Activated T-helper 2 cell treated with anti-CD3 and anti-CD28 coated beads, Interferon-gamma antibody, Interleukin-2, Interleukin-4, amounts not matched to agents 10 μg/mL and 5 μg/mL and 100 μg/mL, durations not matched to agents 14 hours and 24 hours and 36 hours (primary cell): ENCODE data around the gene TNPO1. TPM values are rescaled to one million over a fixed set of nuclear protein-coding genes. Genes with fewer than 3 reads are reported as not detected.
"Not testable (repeated sequence)": the region's sequence is repeated elsewhere in the genome, so short reads cannot be mapped to it uniquely, and the experiment has no call there.

Experiments used
- DNase-seq: peaks from one replicate; pipeline ENCODE4 v3.0.0; 2021; ENCODE audit warnings: low spot score
- H3K27ac Mint-ChIP-seq: one replicate; pipeline ENCODE4 v1.8.0; 2021; ENCODE audit warnings: mixed read lengths
- H3K27me3 Mint-ChIP-seq: one replicate; pipeline ENCODE4 v1.8.0; 2021; ENCODE audit warnings: low read depth, mixed read lengths
- H3K36me3 Mint-ChIP-seq: one replicate; pipeline ENCODE4 v1.8.0; 2021; ENCODE audit warnings: low read depth, mixed read lengths
- H3K4me1 Mint-ChIP-seq: one replicate; pipeline ENCODE4 v1.8.0; 2021; ENCODE audit warnings: low read depth, mixed read lengths
- H3K4me3 Mint-ChIP-seq: one replicate; pipeline ENCODE4 v1.8.0; 2021; ENCODE audit warnings: low read depth, mild to moderate bottlenecking, moderate library complexity, mixed read lengths
- H3K9me3 Mint-ChIP-seq: one replicate; pipeline ENCODE4 v1.8.0; 2021; ENCODE audit warnings: mixed read lengths
- intact Hi-C: fragments of 100-400 bp; cut with micrococcal nuclease; formaldehyde crosslinking; loops from one replicate; pipeline ENCODE4 v1.15.1; 2023
- total RNA-seq: library from RNA; stranded (reverse); gene quantifications from 2 replicates; pipeline ENCODE4 v1.2.3, GENCODE V29; 2022

TNPO1 gene
- total RNA-seq, 1 donor from 2014 or later, result 112 TPM

DNA sequence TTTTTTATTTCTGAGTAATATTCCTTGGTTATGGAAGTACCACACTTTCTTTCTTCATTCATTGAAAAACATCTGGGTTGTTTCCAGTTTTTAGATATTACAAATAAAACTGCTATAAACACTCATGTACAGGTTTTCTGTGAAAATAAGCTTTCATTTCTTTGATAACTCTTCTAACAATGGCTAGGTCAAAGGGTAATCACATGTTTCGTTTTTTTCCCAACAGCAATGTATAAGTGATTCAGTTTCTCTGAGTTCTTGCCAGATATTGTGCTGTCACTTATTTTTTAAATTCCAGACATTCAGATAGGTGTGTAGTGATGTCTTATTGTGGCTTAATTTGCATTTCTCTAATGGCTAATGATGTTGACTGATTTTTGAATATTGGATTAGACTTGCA is 16.7 kb upstream of the TNPO1 start:
- H3K27ac Mint-ChIP-seq, result no peak overlapping the region
- peaks cover 34% of the 10 kb centered on the region for H3K27me3 Mint-ChIP-seq
- H3K9me3 Mint-ChIP-seq, result no peaks in the 10 kb centered on the region
- H3K4me3 Mint-ChIP-seq, result no peak overlapping the region
- no peaks in the 10 kb centered on the region for H3K4me1 Mint-ChIP-seq
- intact Hi-C loops, result no loop called here
- no peaks in the 10 kb centered on the region for H3K36me3 Mint-ChIP-seq
- DNase-seq, result no peak

DNA sequence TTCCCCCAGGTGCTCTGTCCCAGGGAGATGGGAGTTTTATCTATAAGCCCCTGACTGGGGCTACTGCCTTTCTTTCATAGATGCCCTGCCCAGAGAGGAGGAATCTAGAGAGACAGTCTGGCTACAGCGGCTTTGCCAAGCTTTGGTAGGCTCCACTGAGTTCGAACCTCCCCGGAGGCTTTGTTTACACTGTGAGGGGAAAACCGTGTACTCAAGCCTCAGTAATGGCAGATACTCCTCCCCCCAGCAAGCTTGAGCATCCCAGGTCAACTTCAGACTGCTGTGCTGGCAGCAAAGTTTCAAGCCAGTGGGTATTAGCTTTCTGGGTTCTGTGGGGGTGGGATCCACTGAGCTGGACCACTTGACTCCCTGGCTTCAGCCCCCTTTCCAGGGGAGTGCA is 7.8 kb upstream of the TNPO1 start:
- DNase-seq, intact Hi-C loops, H3K27ac Mint-ChIP-seq, H3K4me1 Mint-ChIP-seq, H3K4me3 Mint-ChIP-seq, H3K9me3 Mint-ChIP-seq, H3K36me3 Mint-ChIP-seq: not testable (repeated sequence)
- peaks cover 48% of the 10 kb centered on the region for H3K27me3 Mint-ChIP-seq

DNA sequence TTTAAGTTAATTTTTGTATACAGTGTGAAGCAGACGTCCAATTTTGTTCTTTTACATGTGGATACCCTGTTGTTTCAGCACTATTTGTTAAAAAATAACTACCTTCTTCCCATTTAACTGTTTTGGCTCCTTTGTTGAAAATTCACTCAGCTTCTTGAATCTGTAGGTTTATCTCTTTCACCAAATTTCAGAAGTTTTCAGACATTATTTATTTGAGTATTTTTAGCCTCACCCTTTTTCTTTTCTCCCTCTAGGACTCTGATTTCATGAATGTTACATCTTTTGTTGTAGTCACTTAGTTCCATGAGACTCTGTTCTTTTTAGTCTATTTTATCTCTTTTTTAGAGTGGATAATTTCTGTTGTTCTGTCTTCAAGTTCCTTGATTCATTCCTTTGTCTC is 4.6 kb upstream of the TNPO1 start:
- H3K4me1 Mint-ChIP-seq, result peaks cover 3% of the 10 kb centered on the region
- H3K27ac Mint-ChIP-seq, result no peak overlapping the region
- intact Hi-C loops, result no loop called here
- no peaks in the 10 kb centered on the region for H3K9me3 Mint-ChIP-seq
- no peak overlapping the region for H3K4me3 Mint-ChIP-seq
- H3K27me3 Mint-ChIP-seq, result peaks cover 40% of the 10 kb centered on the region
- H3K36me3 Mint-ChIP-seq, result no peaks in the 10 kb centered on the region
- DNase-seq, result no peak

DNA sequence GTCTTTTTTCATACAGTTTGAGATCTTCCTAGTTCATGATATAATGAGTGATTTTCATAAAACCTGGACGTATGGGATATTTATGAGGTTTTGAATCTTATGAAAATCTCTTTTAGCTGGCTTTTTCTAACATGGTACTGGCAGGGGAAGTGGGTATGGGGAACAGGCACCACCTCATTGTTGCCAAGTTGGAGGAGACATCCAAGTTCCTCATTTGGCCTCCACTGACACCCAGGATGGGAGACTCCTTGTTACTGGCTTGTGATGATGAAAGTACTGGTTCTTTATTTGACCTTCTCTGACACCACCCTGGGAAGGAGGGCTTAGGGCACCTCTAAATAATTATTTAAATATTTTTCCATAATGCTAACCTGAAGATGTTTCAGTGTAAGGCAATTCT is 4.0 kb upstream of the TNPO1 start:
- peaks cover 38% of the 10 kb centered on the region for H3K27me3 Mint-ChIP-seq
- no peak overlapping the region for H3K4me3 Mint-ChIP-seq
- peaks cover 8% of the 10 kb centered on the region for H3K4me1 Mint-ChIP-seq
- no peaks in the 10 kb centered on the region for H3K9me3 Mint-ChIP-seq
- H3K27ac Mint-ChIP-seq, result no peak overlapping the region
- no peak for DNase-seq
- intact Hi-C loops, result no loop called here
- no peaks in the 10 kb centered on the region for H3K36me3 Mint-ChIP-seq

DNA sequence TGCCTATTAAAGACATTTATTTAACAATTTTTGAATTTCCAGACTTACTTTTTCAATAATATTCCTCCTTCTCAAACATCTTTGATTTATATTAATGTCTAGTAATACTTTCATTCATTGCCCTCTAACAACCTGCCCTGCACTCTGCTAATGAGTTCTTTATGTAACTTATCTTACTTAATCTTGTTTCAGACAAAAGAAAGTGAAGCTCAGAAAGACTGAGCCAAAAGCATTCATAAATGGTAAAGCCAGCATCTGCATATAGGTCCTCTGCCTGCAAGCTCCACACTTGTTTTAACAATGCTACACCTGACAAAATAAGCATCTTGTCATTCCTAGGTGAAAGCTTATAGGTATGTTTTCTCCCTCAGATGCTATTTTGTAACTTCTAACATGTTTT is 2.4 kb upstream of the TNPO1 start:
- no peaks in the 10 kb centered on the region for H3K36me3 Mint-ChIP-seq
- H3K4me3 Mint-ChIP-seq, result no peak overlapping the region
- no peak for DNase-seq
- peaks cover 34% of the 10 kb centered on the region for H3K27me3 Mint-ChIP-seq
- H3K27ac Mint-ChIP-seq, result no peak overlapping the region
- H3K9me3 Mint-ChIP-seq, result no peaks in the 10 kb centered on the region
- intact Hi-C loops, result no loop called here
- H3K4me1 Mint-ChIP-seq, result peaks cover 17% of the 10 kb centered on the region

DNA sequence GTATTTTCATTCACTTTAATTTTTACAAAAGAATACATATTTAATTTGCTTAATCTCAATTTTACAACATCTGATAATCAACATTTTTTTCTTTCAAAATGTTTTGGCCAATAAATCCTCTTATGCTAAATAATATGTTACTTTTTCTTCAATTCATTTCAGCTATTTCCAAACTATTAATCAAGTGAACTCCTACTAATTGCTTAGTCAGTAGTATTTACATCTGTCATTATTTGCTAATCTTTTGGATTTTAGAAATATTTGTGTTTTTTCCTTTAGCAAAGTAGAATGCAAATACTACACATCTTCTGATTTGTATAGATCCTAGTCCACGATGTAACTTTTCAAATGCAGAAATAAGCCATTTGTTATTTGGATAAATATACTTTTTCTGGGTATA is 1.6 kb upstream of the TNPO1 start:
- Mint-ChIP-seq H3K4me3 (no peak overlapping the region), H3K27me3 (peaks cover 30% of the 10 kb centered on the region), H3K36me3 (no peaks in the 10 kb centered on the region), H3K9me3 (no peaks in the 10 kb centered on the region), H3K4me1 (peaks cover 19% of the 10 kb centered on the region), H3K27ac (no peak overlapping the region)
- intact Hi-C loops, result loop anchor here (5.0 kb wide), 2 partner anchors 142 to 448 kb away; partner anchors contain the start of gene FCHO2
- no peak for DNase-seq

DNA sequence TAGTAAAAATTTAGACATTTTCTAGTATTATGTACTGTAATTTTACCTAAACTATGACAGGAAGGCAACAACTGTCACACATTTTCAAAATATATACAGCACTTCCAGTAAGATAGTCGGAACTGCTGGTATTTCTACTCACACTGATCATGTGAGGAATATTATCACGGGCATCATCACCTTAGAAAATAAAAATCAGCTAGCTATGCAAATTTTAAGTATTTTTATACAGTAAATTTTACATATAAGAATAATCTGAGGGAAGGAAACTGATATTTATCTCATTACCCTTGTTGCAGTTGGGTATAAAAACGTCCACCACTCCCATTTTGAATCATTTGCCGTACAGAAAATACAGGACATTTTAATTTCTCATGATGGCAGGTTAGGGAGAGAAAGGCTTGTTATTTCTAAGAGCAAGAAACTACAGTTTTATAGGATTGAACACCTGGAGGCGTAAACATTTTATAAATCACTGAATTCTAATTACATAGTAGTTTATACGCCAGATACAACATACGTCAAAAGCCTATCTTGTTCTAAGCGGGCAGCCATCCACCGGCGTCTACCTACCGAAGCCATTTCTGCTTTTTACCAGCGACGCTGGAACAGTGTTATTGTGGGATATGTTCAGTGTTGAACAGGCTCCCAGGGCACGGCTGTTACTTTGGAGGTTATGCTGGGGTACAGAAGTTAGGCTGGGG is 729 bp upstream of the TNPO1 start:
- peaks cover 19% of the 10 kb centered on the region for H3K4me1 Mint-ChIP-seq
- H3K36me3 Mint-ChIP-seq, result no peaks in the 10 kb centered on the region
- no peaks in the 10 kb centered on the region for H3K9me3 Mint-ChIP-seq
- intact Hi-C loops, result loop anchor here (2.0 to 5.0 kb wide), 3 partner anchors 142 to 448 kb away; partner anchors contain the start of gene FCHO2
- no peak for DNase-seq
- peak overlapping the region; percentile 82 for H3K4me3 Mint-ChIP-seq
- H3K27me3 Mint-ChIP-seq, result peaks cover 25% of the 10 kb centered on the region
- no peak overlapping the region for H3K27ac Mint-ChIP-seq

DNA sequence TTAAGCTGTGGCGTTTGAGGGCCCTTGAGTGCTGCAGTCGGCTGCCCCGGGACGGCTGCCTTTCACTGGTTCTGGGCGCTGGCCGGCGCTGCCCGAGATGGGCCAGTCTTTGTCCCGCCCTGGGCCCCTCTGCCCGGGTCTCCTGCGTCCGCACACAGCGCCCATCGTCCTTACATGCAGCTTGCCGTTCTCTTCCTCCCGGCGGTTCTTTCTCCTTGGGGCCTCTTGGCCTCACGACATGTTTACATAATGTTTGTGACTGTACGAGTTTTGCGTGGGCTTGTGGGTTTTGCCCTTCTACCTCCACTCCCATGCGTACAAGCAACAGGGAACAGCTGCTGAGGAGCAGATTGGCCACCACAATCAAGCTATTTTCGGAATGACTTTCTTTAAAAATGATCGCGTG is 618 bp downstream of the TNPO1 start:
- Mint-ChIP-seq H3K27ac (peak overlapping the region; percentile 67), H3K9me3 (no peaks in the 10 kb centered on the region), H3K4me3 (peak overlapping the region; percentile 82), H3K27me3 (peaks cover 14% of the 10 kb centered on the region), H3K36me3 (no peaks in the 10 kb centered on the region), H3K4me1 (peaks cover 23% of the 10 kb centered on the region)
- peak; percentile 10 for DNase-seq
- intact Hi-C loops, result loop anchor here (1.0 to 5.0 kb wide), 4 partner anchors 31 to 450 kb away; partner anchors contain the start of gene FCHO2

DNA sequence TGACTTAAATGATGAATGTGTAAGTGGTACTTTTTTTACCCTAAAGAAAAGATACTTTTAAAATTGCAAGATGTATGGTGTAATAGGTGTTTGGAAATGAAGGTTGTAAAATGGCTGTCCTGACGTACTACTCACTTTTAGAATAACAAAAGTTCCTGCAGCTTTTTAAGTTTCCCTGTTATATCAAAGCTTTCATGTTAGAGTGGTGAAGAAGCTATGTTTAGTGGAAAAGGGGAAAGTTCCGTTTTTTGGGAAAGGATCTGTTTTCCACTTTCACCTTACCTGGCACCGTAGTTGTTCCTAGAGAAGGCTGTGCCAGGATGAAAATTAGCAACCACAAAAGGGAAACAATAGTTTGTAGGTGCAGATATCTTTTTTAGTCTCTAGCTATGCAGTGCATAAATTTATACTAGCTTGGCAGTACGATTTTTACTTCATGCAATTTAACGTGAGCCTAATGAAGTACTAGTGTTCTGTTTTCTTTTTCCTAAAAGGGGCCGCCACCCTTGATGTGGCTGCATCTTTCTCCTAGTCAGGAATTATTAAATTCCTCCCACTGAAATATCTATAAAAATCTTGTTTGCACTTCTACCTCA is 1.3 kb downstream of the TNPO1 start:
- Mint-ChIP-seq H3K36me3 (no peaks in the 10 kb centered on the region), H3K4me3 (peak overlapping the region; percentile 82), H3K27ac (no peak overlapping the region), H3K9me3 (no peaks in the 10 kb centered on the region), H3K27me3 (peaks cover 7% of the 10 kb centered on the region), H3K4me1 (peaks cover 24% of the 10 kb centered on the region)
- intact Hi-C loops, result loop anchor here (1.0 to 5.0 kb wide), 4 partner anchors 31 to 450 kb away; partner anchors contain the start of gene FCHO2
- DNase-seq, result no peak

DNA sequence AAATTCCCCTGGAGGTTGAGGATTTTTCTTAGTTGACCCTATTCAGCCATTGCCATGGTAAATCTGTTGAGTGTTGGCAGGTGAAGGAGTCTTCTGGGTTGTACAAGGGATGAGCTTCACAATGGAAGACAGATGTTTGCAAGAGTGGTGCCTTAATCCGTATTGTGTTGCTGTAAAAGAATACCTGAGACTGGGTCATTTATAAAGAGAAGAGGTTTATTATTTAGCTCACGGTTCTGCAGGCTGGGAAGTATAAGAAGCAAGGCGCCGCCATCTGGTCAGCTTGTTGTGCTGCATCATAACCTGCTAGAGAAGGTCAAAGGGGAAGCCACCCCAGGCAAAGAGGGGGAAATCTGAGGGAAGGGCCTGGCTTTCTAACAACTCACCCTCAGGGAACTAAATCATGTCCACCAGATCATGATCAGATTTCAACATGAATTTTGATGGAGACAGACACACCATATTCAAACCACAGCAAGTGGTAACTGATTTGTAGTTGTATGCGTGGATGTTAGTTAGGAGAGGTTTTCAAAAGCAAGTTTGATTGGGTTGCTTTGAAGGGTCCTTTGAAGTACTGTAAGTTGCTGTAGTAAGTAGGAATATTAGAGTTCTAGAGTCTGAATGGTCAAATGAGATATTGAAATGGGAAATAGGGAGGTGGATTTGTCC is 2.5 kb downstream of the TNPO1 start:
- no peaks in the 10 kb centered on the region for H3K9me3 Mint-ChIP-seq
- H3K36me3 Mint-ChIP-seq, result no peaks in the 10 kb centered on the region
- H3K27ac Mint-ChIP-seq, result no peak overlapping the region
- peaks cover 2% of the 10 kb centered on the region for H3K27me3 Mint-ChIP-seq
- no peak overlapping the region for H3K4me3 Mint-ChIP-seq
- DNase-seq, result peak; percentile 37
- intact Hi-C loops, result loop anchor here (5.0 kb wide), 2 partner anchors 138 to 452 kb away; partner anchors contain the start of gene FCHO2
- H3K4me1 Mint-ChIP-seq, result peaks cover 24% of the 10 kb centered on the region

DNA sequence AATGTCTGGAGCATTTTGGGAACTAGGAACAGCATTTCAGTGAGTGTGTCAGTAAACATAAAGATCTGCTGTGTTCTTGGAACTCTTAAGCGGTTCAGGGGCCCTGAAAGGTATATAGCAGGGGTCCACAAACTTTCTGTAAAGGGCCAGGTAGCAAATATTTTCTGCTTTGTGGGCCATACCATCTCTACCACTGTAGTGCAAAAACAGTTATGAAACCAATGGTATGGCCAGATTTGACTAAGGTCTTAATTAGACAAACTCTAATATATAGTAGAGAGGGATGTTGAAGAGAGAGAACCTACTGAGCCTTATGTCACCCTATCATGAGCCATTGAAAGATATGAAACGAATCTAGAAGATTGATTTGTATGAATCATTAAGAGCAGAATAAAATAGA is 5.3 kb downstream of the TNPO1 start:
- no peaks in the 10 kb centered on the region for H3K9me3 Mint-ChIP-seq
- peaks cover 21% of the 10 kb centered on the region for H3K4me1 Mint-ChIP-seq
- no peaks in the 10 kb centered on the region for H3K36me3 Mint-ChIP-seq
- no peak overlapping the region for H3K27ac Mint-ChIP-seq
- DNase-seq, result no peak
- intact Hi-C loops, result no loop called here
- H3K27me3 Mint-ChIP-seq, result no peaks in the 10 kb centered on the region
- no peak overlapping the region for H3K4me3 Mint-ChIP-seq

DNA sequence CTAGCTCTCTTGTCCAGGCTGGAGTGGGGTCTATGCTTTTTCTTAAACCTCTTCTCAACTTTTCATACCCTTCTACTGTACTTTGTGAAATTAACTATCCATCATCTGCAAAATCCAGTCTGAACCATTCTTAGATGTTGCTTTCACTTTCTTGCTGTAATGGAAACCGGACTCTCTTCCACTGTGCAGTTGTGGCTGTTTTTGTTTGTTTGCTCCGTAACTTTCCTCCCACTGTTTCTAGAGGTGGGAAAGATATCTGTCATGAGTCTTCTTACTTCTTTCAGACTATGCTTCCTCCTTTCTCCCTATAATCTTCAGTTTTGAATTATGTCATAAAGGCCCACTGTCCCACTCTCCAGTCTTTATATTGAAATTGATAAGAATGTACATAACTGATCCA is 6.5 kb downstream of the TNPO1 start:
- Mint-ChIP-seq H3K36me3 (no peaks in the 10 kb centered on the region), H3K27ac (no peak overlapping the region), H3K9me3 (no peaks in the 10 kb centered on the region), H3K4me3 (no peak overlapping the region), H3K4me1 (peaks cover 12% of the 10 kb centered on the region), H3K27me3 (no peaks in the 10 kb centered on the region)
- DNase-seq, result no peak
- intact Hi-C loops, result no loop called here

DNA sequence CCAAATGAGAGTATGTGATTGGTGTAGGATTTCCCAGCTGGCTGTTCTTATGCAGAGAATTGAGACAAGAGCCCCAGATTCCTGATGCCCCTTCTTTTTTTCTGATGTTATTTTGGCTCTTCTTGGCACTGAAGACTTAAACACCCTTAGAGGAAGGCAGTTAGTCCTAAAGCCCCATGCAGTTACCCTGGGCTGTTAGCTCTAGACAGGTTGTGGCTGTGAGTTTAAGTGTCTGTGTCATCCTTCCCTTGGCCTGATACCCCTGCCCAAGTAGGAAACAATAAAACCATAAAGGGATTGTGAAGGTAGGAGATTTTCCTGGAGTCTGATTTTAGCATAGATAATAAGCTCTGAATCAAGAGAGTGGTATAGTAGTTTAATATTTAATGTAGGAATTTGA is 13.2 kb downstream of the TNPO1 start:
- Mint-ChIP-seq H3K4me3 (no peak overlapping the region), H3K9me3 (no peaks in the 10 kb centered on the region), H3K27ac (no peak overlapping the region), H3K27me3 (peaks cover 22% of the 10 kb centered on the region), H3K4me1 (no peaks in the 10 kb centered on the region), H3K36me3 (no peaks in the 10 kb centered on the region)
- DNase-seq, result no peak
- intact Hi-C loops, result no loop called here
